Activated T-cell treated with anti-CD3 and anti-CD28 coated beads, Interleukin-2, amount 50 U/mL, for 1 hour (primary cell): Measurements from ENCODE around the gene IL17F.

Experiments used
- DNase-seq: peaks from one replicate; pipeline ENCODE4 v3.0.0-alpha.2; 2020

The IL17F gene

GRCh38 chr6:52244400-52244799 is at the start of gene IL17F:
Gene IL17F (minus strand): TSS chr6:52244500. CDS start chr6:52244429, 71 bp downstream.
- no peak for DNase-seq

GRCh38 chr6:52293067-52293466 is 48.8 kb upstream of the IL17F start:
- DNase-seq, result no peak

GRCh38 chr6:52288841-52289240 is 44.5 kb upstream of the IL17F start:
- DNase-seq, result no peak

- no peak for DNase-seq
Measured at GRCh38 chr6:52288216-52288615, 43.9 kb upstream of the IL17F start.

- peak; percentile 53 for DNase-seq
Measured at GRCh38 chr6:52286798-52287432, 42.6 kb upstream of the IL17F start.

- no peak for DNase-seq
Measured at GRCh38 chr6:52285177-52286068, 41.1 kb upstream of the IL17F start.

- peak; percentile 91 for DNase-seq
Measured at GRCh38 chr6:52284460-52285176, 40.3 kb upstream of the IL17F start, which contains the start of gene MCM3. Gene MCM3 (minus strand): TSS chr6:52284742. CDS start chr6:52284674, 68 bp downstream.

- no peak for DNase-seq
Measured at GRCh38 chr6:52284131-52284459, 39.8 kb upstream of the IL17F start.

- no peak for DNase-seq
Measured at GRCh38 chr6:52283111-52283510, 38.8 kb upstream of the IL17F start.

GRCh38 chr6:52276130-52276529 is 31.8 kb upstream of the IL17F start:
- DNase-seq, result no peak

- DNase-seq, result no peak
Measured at GRCh38 chr6:52271852-52272460, 27.7 kb upstream of the IL17F start.

- DNase-seq, result peak; percentile 71
Measured at GRCh38 chr6:52263709-52264540, 19.6 kb upstream of the IL17F start.

GRCh38 chr6:52262620-52263344 is 18.5 kb upstream of the IL17F start:
- DNase-seq, result no peak

- DNase-seq, result no peak
Measured at GRCh38 chr6:52261229-52261628, 16.9 kb upstream of the IL17F start.

GRCh38 chr6:52260634-52261033 is 16.3 kb upstream of the IL17F start:
- DNase-seq, result no peak

- no peak for DNase-seq
Measured at GRCh38 chr6:52255434-52255833, 11.1 kb upstream of the IL17F start.

GRCh38 chr6:52254731-52255378 is 10.6 kb upstream of the IL17F start:
- DNase-seq, result no peak

GRCh38 chr6:52253494-52253893 is 9.2 kb upstream of the IL17F start:
- no peak for DNase-seq

- no peak for DNase-seq
Measured at GRCh38 chr6:52251113-52251512, 6.8 kb upstream of the IL17F start.

GRCh38 chr6:52249078-52249477 is 4.8 kb upstream of the IL17F start:
- DNase-seq, result no peak

GRCh38 chr6:52245425-52245824 is 1.1 kb upstream of the IL17F start:
- no peak for DNase-seq
